ENCODE measurements around the gene SAP30.
A peak's percentile ranks its signal among the peaks of the same experiment; 100 is the strongest.

SAP30 gene, protein sequence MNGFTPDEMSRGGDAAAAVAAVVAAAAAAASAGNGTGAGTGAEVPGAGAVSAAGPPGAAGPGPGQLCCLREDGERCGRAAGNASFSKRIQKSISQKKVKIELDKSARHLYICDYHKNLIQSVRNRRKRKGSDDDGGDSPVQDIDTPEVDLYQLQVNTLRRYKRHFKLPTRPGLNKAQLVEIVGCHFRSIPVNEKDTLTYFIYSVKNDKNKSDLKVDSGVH

DNA sequence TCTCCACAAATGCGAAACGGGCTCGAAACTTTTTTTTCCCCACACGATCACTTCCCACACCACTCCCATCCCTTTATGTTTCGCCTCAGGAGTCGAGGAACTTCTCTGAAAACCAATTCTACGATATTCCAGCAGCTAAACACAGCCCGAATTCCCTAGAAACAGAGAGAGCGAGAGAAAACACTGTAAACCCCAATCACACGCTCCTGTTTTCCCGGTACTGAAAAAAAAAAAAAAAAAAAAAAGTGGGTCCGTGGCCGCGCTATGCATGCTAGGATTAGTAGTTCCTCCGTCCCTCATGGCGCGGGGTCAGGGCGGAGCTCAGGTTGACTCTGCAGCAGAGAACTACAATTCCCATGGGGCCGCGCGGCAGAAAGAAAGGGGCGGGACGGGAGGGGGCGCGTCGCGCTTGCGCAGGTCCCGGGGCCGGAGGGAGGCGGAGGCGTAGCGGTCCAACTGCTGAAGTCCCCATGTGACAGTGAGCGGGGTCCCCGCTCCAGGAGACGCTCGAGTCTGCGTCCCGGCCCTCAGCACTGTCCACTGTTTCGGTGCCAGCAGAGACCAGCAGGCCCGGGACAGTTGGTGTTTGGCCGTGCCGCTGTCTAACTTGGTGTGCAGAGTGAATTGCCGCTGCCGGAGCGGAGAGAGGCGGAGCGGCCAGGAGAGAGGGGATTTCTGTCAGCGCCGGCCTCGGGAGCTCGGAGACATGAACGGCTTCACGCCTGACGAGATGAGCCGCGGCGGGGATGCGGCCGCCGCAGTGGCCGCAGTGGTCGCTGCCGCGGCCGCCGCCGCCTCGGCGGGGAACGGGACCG lies at the start of gene SAP30:
SAP30 (plus strand) TSS at position 478 of the 815 bp plus-strand sequence; CDS start at position 707, 229 bp downstream.
- peak; percentile 93 for DNase-seq (ENCODE audit: low read depth, low spot score)

DNA sequence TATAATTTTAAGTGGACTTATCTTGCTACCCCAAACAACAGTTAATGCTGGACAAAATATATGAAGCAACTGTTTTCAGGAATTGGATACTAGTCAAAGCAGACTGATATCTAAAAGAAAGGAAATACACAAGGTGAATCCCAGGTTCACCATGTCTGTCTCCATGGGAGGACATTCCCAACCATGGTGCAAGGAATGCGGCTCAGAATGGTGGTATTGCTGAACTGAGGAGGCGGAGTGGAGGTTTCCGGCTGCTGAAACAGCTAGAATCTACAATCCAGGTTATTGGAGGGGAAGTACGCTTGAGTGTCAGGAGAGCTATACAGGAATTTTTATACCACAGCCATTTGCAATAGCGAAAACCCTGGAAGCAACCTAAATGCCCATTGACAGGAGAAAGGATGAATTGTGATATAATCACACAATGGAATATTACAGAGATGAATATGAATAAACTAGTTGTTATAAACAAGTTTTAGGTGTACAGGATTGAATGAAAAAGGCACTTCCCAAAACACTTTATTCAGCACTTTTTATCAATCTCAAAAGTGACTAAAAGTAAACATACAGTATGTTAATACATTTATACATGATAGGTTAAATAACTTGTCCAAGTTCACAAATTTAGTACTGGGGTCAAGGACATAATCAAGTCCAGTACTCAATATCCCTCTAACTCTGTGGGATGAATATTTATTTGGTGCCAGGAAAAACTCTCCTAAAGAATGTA lies 45.6 kb upstream of the SAP30 start:
- no peak for DNase-seq (ENCODE audit: low read depth, low spot score)

DNA sequence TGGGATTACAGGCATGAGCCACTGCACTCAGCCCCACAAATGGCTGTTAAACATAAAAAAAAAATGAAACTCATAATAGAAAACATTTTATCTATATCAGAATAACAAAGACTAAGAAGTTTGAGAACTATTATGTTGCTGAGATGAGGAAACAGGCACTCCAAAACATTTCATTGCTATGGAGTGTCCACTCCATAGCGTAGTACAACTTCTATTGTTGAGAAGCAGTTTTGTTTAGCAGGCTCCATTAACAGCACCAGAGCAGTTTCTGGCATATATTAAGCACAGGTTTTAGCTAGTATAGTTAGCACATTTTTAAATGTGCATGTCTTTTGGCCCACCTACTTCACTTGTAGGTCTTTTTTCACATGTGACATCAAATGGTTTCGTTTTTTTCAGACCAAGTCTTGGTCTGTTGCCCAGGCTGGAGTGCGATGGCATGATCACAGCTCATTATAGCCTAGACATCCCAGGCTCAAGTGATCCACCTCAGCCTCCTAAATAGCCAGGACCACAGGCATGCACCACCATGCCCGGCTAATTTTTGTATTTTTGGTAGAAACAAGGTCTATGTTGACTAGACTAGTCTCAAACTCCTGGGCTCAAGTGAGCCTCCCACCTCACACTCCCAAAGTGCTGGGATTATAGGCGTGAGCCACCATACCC lies 42.4 kb upstream of the SAP30 start:
- no peak for DNase-seq (ENCODE audit: low read depth, low spot score)

DNA sequence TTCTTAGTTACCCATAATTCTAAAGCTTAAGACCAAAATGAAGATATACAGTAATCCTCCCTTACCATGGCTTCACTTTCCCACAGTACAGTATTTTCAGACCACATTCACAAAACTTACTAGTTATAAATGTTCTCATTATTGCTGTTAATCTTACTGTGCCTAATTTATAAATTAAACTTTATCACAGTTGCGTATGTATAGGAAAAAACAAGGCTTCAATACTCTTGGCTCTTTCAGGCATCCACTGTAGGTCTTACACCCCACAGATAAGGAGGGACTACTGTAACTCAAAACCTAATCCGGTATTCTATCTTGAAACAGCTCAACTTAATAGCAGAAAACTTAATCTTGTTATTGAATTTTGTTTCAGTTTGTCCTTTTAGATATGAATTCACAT lies 40.2 kb upstream of the SAP30 start:
- DNase-seq (ENCODE audit: low read depth, low spot score), result no peak

DNA sequence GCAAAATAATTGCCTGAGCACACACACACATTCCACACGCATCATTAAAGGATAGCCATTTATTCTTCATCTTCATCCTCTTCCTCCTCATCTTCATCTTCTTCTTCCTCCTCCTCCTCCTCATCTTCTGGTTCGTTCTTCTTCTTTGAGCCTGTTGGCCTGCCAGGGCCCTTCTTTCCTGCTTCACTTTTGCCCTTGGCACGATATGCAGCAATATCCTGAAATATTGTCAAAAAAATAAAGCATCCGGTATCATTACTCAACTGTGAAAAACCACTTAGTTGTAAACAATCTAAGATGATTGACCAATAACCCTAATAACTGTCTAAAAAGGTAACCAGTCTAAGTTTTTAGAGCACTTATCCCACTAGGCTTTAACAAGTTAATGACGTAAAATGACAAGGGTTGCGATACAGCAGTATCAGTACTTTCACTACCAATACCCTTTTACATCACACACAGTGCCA lies 38.7 kb upstream of the SAP30 start:
- DNase-seq (ENCODE audit: low read depth, low spot score), result no peak

DNA sequence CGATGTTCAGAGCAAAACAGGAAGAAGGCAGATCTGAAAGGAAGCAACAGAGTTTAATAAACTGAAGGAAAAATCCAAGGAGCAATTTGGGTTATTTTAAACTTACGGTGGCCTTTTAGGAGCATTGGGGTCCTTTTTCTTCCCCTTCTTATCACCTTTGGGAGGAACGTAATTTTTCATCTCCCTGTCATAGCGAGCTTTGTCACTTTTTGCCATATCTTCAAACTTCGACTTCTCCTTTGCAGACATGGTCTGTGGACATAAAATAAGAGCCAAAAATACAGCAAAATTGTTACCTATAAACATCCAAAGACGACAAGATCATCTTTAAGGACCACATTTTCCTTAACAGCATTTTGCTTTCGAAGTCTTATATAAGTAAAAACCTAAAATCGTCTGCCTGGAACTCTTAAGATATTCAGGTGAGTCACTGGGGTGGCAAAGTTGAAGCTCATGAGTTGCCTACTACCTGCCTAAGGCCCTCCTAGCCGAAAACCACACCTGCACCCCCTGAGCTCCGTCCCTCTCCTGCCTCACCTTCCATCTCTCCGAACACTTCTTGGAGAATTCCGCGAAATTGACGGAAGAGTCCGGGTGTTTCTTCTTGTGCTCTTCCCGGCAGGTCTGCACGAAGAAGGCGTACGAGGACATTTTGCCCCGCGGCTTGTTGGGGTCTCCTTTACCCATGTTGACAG lies 37.6 kb upstream of the SAP30 start:
- DNase-seq (ENCODE audit: low read depth, low spot score), result no peak

DNA sequence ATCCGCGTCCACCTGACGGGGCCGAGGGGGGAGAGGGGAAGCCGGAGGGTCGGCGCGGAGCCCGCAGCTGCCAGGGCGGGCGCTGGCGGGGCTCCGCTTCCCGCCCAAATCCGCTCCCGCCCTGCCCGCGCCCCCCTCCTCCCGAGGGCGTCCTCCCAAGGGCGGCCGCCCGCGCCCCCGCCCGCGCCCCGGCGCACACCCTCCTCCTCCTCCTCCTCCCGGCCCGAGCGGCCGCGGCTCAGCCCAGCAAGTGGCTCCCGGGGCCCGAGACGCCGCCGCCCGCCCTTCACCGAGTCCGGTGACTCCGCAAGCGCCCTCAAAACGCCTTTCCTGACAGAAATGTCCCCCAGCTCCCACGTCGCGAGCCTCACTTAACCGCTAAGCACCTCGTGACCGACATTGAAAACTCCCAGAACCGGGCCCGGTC lies 37.1 kb upstream of the SAP30 start:
- DNase-seq (ENCODE audit: low read depth, low spot score), result no peak

DNA sequence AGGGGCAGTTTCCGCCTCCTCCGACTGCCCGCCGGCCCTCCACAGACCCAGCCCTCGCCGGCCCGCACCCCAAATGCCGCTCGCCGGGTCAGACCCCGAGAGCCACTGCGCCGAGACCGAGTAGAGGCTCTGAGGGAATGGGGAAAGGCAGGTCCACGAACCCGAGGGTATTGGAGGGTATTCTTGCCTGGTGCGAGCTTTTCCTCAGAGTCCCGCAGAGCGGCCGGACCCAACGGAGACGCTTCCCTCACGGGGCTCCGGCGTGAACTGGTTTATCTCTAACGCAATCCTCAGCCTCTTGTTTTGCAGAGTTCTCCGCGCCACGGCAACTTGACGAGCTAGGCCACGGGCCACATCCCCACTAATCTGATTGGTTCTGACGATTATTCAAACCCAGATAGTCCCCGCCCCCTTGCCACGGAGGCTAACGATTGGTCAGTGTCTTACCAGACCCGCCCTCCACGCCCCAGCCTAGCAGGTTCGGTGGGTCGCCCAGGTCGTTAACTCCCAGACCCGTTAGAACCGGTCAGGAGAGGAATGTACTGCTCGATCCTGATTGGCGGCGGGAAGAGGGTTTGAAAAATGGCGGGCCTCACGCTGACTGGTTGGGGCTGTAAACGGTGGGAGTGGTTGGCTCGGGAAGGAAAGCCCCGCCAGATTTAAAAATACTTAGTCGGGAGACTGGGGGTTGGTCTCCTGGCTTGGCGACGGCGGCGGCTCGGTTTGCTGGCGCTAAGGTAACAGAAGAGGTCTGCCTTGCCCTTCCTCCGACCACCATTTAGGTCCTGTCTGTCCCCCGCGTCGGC lies 36.5 kb upstream of the SAP30 start, which contains the start of gene HMGB2:
HMGB2 (minus strand) TSS at position 274 of the 806 bp plus-strand sequence. CDS start 709 bp downstream, outside the sequence.
- peak; percentile 98 for DNase-seq (ENCODE audit: low read depth, low spot score)

DNA sequence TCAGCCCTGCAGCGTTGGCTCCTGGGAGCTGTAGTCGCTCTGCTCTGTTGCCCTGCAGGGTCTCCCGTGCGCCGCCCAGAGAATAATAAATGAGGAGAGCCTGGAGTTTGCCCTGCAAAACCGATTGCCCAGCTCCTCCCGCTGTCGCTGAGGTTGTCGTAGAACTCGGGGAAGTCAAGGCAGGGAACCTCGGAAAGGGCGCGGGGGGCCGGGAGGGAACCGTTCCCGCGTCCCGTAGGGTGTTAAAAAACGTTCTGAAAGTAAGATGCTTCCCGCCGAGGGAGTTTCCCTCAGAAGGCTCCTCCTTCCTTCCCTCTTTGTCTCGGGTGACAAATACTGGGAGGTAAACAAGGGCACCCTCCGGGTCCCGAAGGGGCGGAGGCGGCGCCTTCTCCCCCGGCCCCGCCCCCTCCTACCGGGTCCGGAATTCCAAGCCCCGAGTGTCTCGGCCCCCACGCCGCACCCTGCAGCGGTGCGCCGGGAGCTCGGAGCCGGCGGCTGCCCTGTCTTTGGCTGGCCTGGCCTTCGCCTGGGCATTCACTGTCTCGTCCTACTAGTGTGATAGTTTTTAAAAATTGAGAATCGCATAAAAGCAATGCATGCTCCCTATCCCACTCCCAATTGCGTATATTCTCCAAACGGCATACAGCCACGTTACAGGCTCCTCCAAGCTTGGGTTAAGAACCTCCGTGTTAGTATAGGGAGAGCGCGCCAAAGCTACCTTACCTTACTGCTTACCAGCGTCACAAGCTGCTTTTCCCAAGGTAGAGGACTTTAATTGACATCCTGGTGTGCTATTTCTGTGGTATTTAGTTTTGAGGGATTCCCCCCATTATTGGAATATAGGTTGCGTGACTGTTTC lies 35.6 kb upstream of the SAP30 start:
- no peak for DNase-seq (ENCODE audit: low read depth, low spot score)

DNA sequence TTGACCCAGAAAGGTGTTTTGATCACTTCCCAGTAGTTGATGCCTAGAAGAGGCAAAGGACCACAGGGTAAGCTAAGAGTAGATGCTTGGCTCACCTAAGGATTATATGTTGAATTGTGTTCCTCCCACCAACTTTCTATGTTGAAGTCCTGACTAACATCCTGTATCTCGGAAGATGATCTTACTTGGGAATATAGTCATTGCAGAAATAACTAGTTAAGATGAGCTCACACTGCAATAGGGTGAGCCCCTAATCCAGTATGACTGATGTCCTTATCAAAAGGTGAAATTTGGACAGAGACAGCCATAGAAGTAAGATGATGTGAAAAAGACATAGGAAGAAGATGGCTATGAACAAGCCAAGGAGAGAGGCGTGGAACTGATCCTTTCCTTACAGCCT lies 33.3 kb upstream of the SAP30 start:
- DNase-seq (ENCODE audit: low read depth, low spot score), result no peak

DNA sequence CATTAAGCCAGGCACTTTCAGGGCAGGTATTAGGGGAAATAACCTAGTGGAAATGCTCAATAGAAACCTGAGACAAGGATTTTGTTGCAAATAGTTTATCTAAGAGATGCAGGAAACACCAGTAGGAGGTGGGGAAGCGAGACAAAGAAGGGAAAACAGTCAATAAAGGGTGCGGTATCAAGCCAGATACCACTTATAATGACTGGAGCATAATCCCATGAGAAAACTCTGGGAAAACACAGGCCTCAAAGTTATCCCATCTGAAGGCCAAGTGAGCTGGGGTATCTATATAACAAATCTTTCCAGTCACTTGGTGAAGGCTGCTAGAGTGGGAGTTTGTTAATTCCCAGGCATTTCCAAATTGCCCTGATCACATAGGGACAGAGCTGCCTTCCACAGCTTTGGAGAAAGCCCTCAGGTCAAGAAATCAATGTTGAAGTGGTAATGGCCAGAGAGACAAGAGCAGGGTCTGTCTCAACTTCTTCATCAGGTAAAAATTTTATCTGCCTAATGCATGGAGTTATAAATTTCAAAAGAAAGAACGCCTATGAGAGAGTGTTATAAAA lies 26.8 kb upstream of the SAP30 start:
- DNase-seq (ENCODE audit: low read depth, low spot score), result no peak

DNA sequence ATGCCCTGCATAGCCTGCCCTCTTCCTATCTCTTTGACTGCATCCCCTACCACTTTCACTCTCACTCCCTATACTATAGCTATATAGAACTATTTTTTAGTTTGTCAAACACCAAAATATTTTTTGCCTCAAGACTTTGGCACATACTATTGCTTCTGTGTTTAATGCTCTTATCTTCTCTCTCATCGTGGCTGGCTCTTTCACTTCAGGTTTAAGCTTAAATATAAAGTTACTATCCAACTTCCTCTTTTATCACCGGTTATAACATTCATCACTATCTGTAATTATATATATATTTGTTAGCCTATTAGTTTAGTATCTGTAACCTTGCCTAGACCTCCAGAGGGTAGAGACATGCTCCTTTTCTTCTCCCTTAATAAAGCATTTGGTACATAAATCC lies 25.1 kb upstream of the SAP30 start:
- DNase-seq (ENCODE audit: low read depth, low spot score), result no peak

DNA sequence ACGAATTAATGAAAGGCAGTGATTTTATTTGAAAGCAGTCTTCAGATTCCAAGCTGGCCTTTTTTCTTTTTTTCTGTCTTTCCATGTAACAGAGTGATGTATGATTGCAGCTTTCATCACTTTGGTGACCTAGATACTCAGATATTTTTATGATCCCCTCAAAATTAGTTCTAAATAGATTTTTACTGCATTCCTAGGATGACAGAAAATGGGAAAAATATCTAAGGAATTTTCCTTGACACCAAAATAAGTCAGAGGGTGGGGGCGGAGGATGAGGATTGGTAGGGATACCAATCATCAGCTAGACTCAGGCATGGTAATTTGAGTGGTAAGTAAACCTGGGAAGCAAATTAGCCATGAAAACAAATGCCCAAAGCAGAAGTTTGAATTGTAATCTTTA lies 24.7 kb upstream of the SAP30 start:
- no peak for DNase-seq (ENCODE audit: low read depth, low spot score)

DNA sequence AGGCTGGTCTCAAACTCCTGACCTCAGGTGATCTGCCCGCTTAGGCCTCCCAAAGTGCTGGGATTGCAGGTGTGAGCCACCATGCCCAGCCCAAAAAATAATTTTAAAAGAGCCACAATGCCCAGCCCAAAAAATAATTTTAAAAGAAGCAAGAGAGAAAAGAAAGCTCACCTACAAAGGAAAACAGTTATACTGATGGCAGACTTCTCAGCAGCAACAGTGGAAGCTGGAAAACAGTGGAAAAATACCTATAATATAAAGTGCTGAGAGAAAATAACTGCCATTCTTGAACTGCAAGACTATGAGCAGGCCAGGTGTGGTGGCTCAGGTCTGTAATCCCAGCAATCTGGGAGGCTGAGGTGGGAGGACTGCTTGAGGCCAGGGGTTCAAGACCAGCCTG lies 23.3 kb upstream of the SAP30 start:
- DNase-seq (ENCODE audit: low read depth, low spot score), result no peak

DNA sequence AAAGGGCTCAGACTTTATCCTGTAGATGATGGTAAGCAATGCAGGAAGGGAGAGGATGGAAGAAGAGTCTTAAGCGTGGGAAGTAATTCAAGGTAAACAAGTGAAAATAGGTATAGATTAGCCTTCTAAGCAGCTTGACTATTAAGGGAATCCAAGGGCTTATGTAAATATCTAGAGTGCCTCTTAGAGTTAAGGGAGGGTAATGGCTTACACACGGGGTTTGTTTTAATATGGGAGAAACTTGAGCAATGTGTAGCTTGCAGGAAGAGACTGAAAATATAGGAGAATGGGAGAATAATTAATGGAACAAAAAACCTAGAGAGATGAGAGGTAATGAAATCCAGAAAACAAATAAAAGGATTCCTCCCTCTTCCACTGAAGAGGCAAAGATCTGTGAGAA lies 12.8 kb upstream of the SAP30 start:
- DNase-seq (ENCODE audit: low read depth, low spot score), result no peak

DNA sequence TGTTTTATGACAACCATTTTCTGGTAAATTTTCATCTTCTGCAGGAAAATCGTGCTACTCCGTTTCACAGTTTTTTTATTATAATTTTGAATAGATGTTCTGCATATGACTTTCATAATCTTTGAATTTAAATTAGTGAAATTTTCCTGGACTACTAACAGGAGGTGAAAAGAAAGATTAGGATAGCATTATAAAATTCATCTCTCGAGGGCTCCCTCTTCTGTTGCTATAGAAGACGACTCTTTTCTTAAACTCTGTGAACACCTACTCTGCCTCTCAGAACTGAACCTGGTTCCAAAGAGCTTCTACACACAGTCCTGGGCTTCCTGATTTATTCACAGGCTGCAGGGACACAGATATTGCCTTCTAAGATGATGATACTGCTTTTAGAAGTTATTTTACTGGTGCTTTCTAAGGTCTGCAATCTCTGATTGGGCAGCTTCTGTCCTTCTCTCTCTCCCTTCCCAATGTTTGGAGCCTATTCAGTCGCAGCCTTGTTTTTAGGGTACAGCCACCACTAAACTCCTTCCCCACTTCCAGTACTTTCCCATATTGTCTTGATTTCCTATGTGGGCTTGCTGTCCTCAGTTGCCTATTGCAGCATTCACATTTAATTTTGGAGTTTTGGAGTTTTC lies 10.1 kb upstream of the SAP30 start:
- DNase-seq (ENCODE audit: low read depth, low spot score), result no peak

DNA sequence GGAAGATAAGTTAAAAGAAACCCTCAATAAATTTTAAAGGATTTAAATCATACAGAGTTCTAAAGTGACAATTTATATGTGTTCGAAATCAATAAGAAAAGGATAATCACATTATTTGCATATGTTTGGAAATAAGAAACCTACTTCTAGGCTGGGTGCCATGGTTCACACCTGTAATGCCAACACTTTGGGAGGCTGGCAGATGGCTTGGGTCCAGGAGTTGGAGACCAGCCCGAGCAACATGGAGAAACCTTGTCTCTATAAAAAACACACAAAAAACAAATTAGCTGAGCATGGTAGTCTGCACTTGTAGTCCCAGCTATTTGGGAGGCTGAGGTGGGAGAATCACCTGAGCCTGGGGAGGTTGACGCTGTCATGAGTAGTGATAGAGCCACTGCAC lies 8.1 kb upstream of the SAP30 start:
- no peak for DNase-seq (ENCODE audit: low read depth, low spot score)

DNA sequence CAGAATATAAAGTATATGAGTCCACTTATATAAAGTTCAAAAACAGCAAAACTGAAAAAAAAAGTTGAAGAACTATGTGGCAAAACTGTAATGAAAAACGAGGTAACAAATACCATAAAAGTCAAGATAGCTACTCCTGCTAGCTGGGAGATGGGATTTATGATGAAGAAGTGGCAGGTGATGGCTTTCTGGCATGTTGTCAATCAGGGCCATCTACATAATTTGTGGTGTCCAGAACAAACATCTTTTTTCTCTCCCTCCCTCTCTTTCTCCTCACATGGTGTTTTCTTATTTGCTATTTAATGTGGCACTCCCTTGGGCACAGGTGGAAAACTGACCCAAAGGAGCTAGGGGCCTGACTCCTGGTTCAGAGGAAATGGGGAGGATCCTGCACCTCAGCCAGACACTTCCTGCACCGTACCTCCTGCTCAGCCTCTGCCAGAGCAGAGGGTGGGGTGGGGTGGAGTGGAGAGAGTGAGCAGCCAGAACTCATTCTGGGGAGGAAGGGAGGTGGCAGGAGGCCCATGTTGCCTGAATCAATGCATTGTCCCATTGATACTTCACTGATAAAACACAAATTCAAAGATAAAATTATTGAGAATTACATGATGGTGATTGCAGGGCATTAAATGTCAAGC lies 5.3 kb upstream of the SAP30 start:
- DNase-seq (ENCODE audit: low read depth, low spot score), result no peak

Measured in activated naive CD8-positive, alpha-beta T cell treated with anti-CD3 and anti-CD28 coated beads, Interleukin-2, amount 50 U/mL, for 16 hours (primary cell).